HG03066 (cell line): ENCODE results near the gene TNN.
"Not testable (repeated sequence)": the region's sequence is repeated elsewhere in the genome, so short reads cannot be mapped to it uniquely, and the experiment has no call there.

Source experiments
- ATAC-seq: cut with Tn5 transposase; IDR thresholded peaks from one replicate; pipeline ENCODE4 v1.9.1; 2021; ENCODE audit warnings: low read depth; ENCODE audit not compliant: unreplicated experiment

TNN gene

DNA sequence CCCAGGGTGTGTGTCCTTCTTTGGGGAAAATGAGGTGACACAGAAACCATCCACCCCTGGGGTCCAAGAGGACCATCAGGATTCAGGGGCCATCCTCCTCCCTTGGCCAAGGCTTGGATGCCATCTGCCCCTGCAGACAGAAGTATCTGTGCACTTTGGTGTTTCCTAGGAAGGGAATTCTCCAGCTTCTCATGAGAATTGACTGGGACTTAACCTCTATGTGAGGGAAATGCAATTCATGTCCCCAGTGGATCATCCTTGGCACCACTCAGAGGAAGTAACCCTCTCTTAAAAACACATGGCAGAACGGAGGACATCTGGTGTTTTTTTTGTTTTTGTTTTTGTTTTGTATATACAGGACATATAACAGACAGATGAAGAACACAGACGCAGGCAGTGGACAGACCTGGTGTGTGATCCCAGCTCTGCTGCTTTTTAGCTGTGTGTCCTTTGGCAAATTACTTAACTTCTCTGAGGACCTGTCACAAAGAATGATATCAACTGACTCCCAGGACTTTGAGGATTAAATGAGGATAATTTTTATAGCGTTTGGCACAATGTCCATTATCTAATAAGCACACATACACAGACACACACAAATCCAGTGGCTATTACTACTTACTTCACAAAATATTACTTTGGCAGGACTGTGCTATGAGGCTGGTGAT is 3.8 kb downstream of the TNN start:
- ATAC-seq, result no peak

DNA sequence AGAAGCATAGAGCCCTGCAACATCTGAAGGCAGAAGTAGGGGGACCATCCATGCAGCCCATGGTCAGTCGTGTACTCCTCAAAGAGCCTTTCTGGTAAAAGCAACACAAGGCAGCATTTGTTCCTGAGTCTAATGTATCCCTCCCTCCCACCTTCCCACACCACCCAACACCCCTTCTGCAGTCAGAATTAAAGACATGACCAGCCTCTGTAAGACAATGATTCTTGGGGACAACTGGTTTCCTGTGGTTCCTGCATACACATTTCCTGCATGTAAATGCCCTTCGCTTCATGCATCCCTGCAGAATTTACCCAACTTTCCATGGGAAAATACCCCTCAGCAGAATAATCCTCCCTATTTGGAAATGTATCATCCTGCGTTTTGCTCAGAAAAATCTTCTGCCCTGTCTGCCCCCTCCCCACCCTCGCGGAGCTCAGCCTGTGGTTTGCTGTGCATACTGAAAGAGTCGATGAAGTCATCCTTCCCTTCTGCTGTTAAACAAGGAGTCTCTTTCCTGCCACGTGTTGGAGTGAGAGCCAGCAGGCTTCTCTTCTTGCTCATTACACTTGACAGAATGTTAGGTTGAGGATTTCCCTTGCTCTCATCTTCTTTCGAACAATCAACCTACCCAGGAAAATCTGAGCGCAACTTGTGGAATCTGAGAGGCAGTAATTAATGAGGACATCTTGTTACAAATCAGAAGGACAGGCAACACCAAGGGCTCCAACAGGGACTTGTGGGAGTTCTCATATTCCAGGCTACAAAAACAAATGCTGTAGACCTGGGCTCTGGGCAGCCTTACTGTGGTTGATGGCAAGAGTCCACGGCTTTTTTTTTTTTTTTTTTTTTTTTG is 4.7 kb downstream of the TNN start:
- peak; percentile 67 for ATAC-seq

DNA sequence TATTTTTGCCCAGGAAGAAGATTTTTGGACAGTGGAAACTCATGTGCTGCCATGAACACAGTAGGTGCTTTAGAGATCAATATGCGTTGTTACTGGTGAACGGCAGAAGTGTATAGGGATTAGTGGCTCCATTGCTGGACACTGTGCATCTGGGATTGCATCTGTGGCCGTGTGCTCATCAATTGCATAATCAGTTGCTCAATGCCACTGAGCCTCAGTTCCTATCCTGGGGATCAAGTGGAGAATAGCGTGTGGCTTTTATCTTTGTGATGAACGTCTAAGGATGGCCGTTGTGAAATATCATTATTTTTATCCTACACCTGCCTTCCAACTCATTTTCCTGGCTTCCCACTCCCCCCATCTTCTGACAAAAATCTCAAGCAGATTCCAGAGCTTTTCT is 5.4 kb downstream of the TNN start:
- no peak for ATAC-seq

GRCh38 chr1:175073633-175074032 is 6.0 kb downstream of the TNN start:
- ATAC-seq, result no peak

- no peak for ATAC-seq
These were observed 8.2 kb downstream of the TNN start for GRCh38 chr1:175075572-175076568.

GRCh38 chr1:175077356-175078030 is 9.9 kb downstream of the TNN start:
- ATAC-seq, result no peak

DNA sequence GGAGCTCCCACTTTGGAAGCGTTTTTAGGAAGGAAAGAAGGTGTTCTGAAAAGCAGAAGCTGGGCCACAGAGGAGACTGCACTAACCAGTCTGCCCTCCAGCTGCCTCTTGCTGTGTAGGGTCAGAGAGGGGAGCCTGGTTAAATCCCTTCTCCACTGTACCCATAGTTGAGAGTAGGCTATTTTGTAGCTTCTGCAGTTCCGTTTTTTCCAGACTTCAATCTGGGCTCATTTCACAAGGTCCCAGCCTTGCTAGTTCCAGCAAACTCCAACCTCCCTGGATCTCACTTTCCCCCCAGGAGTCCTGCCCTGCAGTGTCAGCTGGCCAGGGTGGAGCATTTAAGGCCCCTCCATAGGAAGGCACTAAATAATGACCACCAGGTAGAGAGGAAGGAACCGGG is 11.0 kb downstream of the TNN start:
- no peak for ATAC-seq

DNA sequence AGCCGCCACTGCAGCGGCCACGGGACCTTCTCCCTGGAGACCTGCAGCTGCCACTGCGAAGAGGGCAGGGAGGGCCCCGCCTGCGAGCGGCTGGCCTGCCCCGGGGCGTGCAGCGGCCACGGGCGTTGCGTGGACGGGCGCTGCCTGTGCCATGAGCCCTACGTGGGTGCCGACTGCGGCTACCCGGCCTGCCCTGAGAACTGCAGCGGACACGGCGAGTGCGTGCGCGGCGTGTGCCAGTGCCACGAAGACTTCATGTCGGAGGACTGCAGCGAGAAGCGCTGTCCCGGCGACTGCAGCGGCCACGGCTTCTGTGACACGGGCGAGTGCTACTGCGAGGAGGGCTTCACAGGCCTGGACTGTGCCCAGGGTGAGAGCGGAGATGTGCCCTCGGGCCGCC is 11.7 kb downstream of the TNN start:
- ATAC-seq, result no peak

DNA sequence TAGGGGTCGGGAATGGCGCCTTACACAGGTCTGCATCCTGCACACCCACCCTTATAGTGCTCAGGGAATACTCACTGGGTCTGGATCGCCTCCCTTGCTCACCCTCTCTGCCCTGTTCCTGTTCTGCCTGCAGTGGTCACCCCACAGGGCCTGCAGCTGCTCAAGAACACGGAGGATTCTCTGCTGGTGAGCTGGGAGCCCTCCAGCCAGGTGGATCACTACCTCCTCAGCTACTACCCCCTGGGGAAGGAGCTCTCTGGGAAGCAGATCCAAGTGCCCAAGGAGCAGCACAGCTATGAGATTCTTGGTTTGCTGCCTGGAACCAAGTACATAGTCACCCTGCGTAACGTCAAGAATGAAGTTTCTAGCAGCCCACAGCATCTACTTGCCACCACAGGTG is 12.4 kb downstream of the TNN start:
- ATAC-seq, result no peak

DNA sequence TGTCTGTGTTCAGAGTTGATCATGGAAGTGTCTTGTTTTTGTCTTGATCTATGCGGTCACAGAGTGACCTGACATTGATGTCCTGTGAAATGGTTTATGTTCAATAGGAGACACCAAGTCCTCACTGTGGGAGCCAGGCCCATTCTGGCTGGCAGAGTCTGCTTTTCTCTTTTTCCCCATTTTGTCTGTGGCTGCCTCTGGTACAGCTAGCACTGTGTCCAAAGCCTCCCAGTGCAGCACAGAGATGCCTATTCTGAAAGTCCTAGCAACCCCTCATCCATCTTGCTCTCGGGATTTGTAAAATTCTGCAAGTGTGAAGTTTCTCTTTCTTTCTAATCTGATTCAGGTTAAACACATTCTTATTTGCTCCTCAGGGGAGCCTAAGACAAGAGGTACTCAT is 14.3 kb downstream of the TNN start:
- ATAC-seq, result no peak

DNA sequence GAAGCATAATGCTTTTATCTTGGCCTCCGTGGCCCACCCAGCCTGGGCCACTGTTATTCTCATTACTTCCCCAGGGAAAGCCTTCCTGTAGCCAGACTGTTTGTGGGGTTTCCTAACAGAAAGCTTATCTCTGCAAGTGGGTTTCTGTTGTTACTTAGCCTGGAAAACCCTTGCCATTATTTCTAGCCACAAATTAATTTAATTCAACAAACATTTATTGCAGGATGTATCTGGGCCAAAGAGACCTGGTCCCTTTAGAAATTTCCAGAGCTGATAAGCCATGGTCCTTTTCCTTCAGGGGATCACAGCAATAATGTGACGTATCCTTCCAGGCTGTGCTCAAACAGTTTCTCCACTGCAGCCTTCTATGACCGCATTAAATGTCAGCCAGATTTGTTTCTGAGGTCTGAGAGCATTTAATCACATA is 20.9 kb downstream of the TNN start:
- no peak for ATAC-seq

DNA sequence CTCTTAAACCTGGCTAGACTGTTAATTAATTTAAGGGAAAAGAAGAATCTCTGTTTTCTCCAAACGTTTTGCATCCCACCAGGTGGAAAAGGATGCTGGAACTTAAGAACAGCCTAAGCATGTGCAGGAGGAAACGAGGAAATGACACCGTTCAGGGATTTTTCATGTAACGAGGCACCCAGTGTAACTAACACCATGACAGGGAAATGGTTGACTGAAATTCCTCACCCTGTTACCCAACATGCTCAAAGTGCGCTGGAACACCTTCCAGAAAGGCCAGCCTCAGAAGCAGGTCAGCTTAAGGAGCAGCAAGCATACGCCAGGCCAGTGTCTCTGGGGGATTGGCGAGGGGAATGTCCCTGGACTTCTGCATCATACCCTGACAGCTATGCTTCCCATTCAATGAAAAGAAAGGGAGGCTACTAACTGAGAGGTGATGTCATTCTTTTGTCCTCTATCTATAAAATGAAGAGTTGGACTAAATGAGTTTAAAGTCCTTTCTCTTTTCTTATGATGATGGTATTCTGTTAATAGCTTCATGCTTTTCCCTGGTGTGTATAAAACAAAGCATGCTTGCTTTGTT is 21.6 kb downstream of the TNN start:
- ATAC-seq, result no peak

- no peak for ATAC-seq
These were observed 23.1 kb downstream of the TNN start for GRCh38 chr1:175090780-175091179.

DNA sequence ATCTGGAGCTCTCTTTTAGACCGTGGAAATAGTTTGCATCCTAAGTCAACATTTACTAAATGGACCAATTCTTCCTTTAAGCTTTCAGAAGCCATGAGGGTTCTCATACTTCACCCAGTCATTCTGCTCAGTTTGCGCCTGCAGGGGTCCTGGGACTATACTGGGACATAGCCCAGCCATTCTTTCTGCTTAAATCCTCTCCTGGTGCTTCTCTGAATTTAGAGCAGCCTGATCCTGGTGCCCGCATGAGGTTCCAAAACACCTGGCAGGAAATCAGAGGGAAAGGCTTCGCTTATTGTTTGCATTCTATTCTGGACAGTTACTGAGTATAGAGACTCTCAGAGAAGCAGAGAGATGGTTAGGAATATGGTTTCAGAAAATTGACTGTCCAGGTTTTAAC is 27.0 kb downstream of the TNN start:
- no peak for ATAC-seq

- ATAC-seq, result no peak
These were observed 27.4 kb downstream of the TNN start for GRCh38 chr1:175095069-175095468.

- no peak for ATAC-seq
These were observed 28.5 kb downstream of the TNN start for GRCh38 chr1:175095978-175096607.

GRCh38 chr1:175097361-175097760 is 29.7 kb downstream of the TNN start:
- ATAC-seq, result no peak

- ATAC-seq, result no peak
These were observed 32.3 kb downstream of the TNN start for GRCh38 chr1:175099916-175100315.

GRCh38 chr1:175102166-175102565 is 34.5 kb downstream of the TNN start:
- not testable (repeated sequence) for ATAC-seq
